Neuronal stem cell (in vitro differentiated cells): Measurements from ENCODE around the gene CRTC2.

Experiments used
- DNase-seq: peaks from one replicate; pipeline ENCODE4 v3.0.0-alpha.2; 2013; ENCODE audit warnings: low spot score
- H2AFZ ChIP-seq: one replicate; pipeline ENCODE4 v1.6.1; 2013; ENCODE audit warnings: mild to moderate bottlenecking, low read length, inconsistent platforms
- H2AK5ac ChIP-seq: 2 replicates; pipeline ENCODE4 v1.6.1; 2013; ENCODE audit warnings: low read depth, mild to moderate bottlenecking, inconsistent platforms, low read length, moderate library complexity, mixed read lengths
- H2BK120ac ChIP-seq: 2 replicates; pipeline ENCODE4 v1.6.1; 2013; ENCODE audit warnings: low read depth, mild to moderate bottlenecking, inconsistent platforms, low read length, moderate library complexity, mixed read lengths
- H2BK12ac ChIP-seq: one replicate; pipeline ENCODE4 v1.6.1; 2013; ENCODE audit warnings: low read length, inconsistent platforms
- H2BK15ac ChIP-seq: 2 replicates; pipeline ENCODE4 v1.6.1; 2013; ENCODE audit warnings: mild to moderate bottlenecking, low read length, inconsistent platforms, mixed read lengths
- H2BK5ac ChIP-seq: one replicate; pipeline ENCODE4 v1.6.1; 2013; ENCODE audit warnings: inconsistent platforms, mild to moderate bottlenecking, low read length, moderate library complexity
- H3K14ac ChIP-seq: one replicate; pipeline ENCODE4 v1.6.1; 2013; ENCODE audit warnings: low read length, inconsistent platforms
- H3K18ac ChIP-seq: 2 replicates; pipeline ENCODE4 v1.6.1; 2013; ENCODE audit warnings: low read length, inconsistent platforms
- H3K23ac ChIP-seq: 2 replicates; pipeline ENCODE4 v1.6.1; 2013; ENCODE audit warnings: low read depth, mild to moderate bottlenecking, mixed read lengths, low read length, inconsistent platforms; ENCODE audit not compliant: poor library complexity
- H3K27ac ChIP-seq: replicated peaks from 3 replicates; pipeline ENCODE4 v1.5.1; 2013; ENCODE audit warnings: low read length, inconsistent platforms
- H3K27me3 ChIP-seq, 3 experiments: 2 replicates each; pipeline ENCODE4 v1.6.1; 2013; ENCODE audit warnings: low read length in 3 of 3, mild to moderate bottlenecking in 2 of 3, inconsistent platforms in 1 of 3, low read depth in 1 of 3, mixed read lengths in 1 of 3, moderate library complexity in 1 of 3; ENCODE audit not compliant: control insufficient read depth in 3 of 3, insufficient read depth in 3 of 3
- H3K36me3 ChIP-seq, 2 donors: replicated peaks in 1 of 2; 2 replicates each; pipeline ENCODE4 v1.6.1; 2013; ENCODE audit warnings: low read length in 2 of 2; ENCODE audit not compliant: control insufficient read depth in 2 of 2, insufficient read depth in 2 of 2
- H3K4ac ChIP-seq: 2 replicates; pipeline ENCODE4 v1.6.1; 2013; ENCODE audit warnings: inconsistent platforms, mild to moderate bottlenecking, low read length, moderate library complexity
- H3K4me1 ChIP-seq, 2 donors: 1 replicate in 1 of 2; 2 replicates in 1 of 2; pipeline ENCODE4 v1.6.1; 2013; ENCODE audit warnings: low read length in 2 of 2, low read depth in 1 of 2; ENCODE audit not compliant: control insufficient read depth in 2 of 2, insufficient read depth in 1 of 2
- H3K4me2 ChIP-seq: one replicate; pipeline ENCODE4 v1.6.1; 2013; ENCODE audit warnings: mild to moderate bottlenecking, low read length, inconsistent platforms; ENCODE audit not compliant: insufficient read depth, poor library complexity, severe bottlenecking
- H3K4me3 ChIP-seq, 2 donors: 2 replicates each; pipeline ENCODE4 v1.5.1; 2013; ENCODE audit warnings: low read length in 2 of 2, mild to moderate bottlenecking in 2 of 2, inconsistent platforms in 1 of 2, moderate library complexity in 1 of 2
- H3K79me1 ChIP-seq: one replicate; pipeline ENCODE4 v1.6.1; 2013; ENCODE audit warnings: low read depth, mild to moderate bottlenecking, inconsistent platforms, low read length, moderate library complexity
- H3K9ac ChIP-seq: one replicate; pipeline ENCODE4 v1.6.1; 2013; ENCODE audit warnings: mild to moderate bottlenecking, low read depth, low read length, inconsistent platforms; ENCODE audit not compliant: poor library complexity
- H3K9me3 ChIP-seq, 2 donors: replicated peaks in 1 of 2; 2 replicates each; pipeline versions ENCODE3 to v1.6.1; 2013; ENCODE audit warnings: low read length in 2 of 2, mild to moderate bottlenecking in 2 of 2, inconsistent platforms in 1 of 2, low read depth in 1 of 2, mixed read lengths in 1 of 2, moderate library complexity in 1 of 2; ENCODE audit not compliant: control insufficient read depth in 2 of 2, insufficient read depth in 1 of 2
- H4K8ac ChIP-seq: one replicate; pipeline ENCODE4 v1.6.1; 2013; ENCODE audit warnings: low read depth, mild to moderate bottlenecking, inconsistent platforms, low read length, moderate library complexity
- H4K91ac ChIP-seq: one replicate; pipeline ENCODE4 v1.6.1; 2013; ENCODE audit warnings: low read length, low read depth, mild to moderate bottlenecking, inconsistent platforms; ENCODE audit not compliant: poor library complexity
- WGBS, 2 donors: extraction: QIAGEN DNeasy Blood & Tissue Kit; methylation state at CpG; one replicate each; pipeline ENCODE4 v1.1.7; 2013; ENCODE audit warnings: missing lambda C conversion rate in 2 of 2, mixed read lengths in 1 of 2; ENCODE audit not compliant: insufficient read length in 2 of 2, insufficient replicate concordance in 1 of 2; ENCODE audit errors: extremely low coverage in 2 of 2; 5-methylcytosine and 5-hydroxymethylcytosine counted together

CRTC2 gene

GRCh38 chr1:153945131-153945794, 13.1 kb downstream of the CRTC2 start:
- Histone ChIP-seq H3K36me3 (peaks cover 12 to 77% of the 10 kb centered on the region in 2 donors), H3K9ac (no peak overlapping the region), H2AK5ac (peak overlapping the region; percentile 64), H4K8ac (no peak overlapping the region), H3K4me3 (peak overlapping the region; percentile 89 to 94), H3K23ac (no peak overlapping the region), H2AFZ (peak overlapping the region; percentile 89), H4K91ac (no peak overlapping the region), H3K4me2 (peak overlapping the region; percentile 99), H3K79me1 (peaks cover 4% of the 10 kb centered on the region), H3K27me3 (peaks cover 0 to 3% (median 0%) of the 10 kb centered on the region in 3 experiments), H2BK120ac (no peak overlapping the region), H3K9me3 (no peaks in the 10 kb centered on the region), H2BK15ac (no peak overlapping the region), H3K18ac (peak overlapping the region; percentile 88), H2BK5ac (no peak overlapping the region), H2BK12ac (no peak overlapping the region), H3K27ac (no peak overlapping the region), H3K14ac (no peak overlapping the region), H3K4me1 (peaks cover 7 to 13% of the 10 kb centered on the region in 2 donors), H3K4ac (no peak overlapping the region)
- DNase-seq: no peak
- WGBS, 2 donors: no CpG with 5 or more reads among the region's 12 CpGs

GRCh38 chr1:153944827-153945117, 13.6 kb downstream of the CRTC2 start:
- Histone ChIP-seq H3K4me1 (peaks cover 7 to 13% of the 10 kb centered on the region in 2 donors), H3K79me1 (peaks cover 4% of the 10 kb centered on the region), H2AK5ac (no peak overlapping the region), H2BK120ac (no peak overlapping the region), H3K36me3 (peaks cover 10 to 77% of the 10 kb centered on the region in 2 donors), H3K4me2 (no peak overlapping the region), H3K27me3 (peaks cover 0 to 3% (median 0%) of the 10 kb centered on the region in 3 experiments), H3K4me3 (peak overlapping the region in 1 of 2 donors; percentile 89), H3K4ac (no peak overlapping the region), H4K8ac (no peak overlapping the region), H3K18ac (no peak overlapping the region), H2BK15ac (no peak overlapping the region), H3K23ac (no peak overlapping the region), H3K9ac (no peak overlapping the region), H3K14ac (no peak overlapping the region), H4K91ac (no peak overlapping the region), H3K9me3 (no peaks in the 10 kb centered on the region), H3K27ac (no peak overlapping the region), H2BK5ac (no peak overlapping the region), H2BK12ac (no peak overlapping the region), H2AFZ (no peak overlapping the region)
- no peak for DNase-seq
- WGBS, 2 donors: no CpG with 5 or more reads among the region's 3 CpGs

DNA sequence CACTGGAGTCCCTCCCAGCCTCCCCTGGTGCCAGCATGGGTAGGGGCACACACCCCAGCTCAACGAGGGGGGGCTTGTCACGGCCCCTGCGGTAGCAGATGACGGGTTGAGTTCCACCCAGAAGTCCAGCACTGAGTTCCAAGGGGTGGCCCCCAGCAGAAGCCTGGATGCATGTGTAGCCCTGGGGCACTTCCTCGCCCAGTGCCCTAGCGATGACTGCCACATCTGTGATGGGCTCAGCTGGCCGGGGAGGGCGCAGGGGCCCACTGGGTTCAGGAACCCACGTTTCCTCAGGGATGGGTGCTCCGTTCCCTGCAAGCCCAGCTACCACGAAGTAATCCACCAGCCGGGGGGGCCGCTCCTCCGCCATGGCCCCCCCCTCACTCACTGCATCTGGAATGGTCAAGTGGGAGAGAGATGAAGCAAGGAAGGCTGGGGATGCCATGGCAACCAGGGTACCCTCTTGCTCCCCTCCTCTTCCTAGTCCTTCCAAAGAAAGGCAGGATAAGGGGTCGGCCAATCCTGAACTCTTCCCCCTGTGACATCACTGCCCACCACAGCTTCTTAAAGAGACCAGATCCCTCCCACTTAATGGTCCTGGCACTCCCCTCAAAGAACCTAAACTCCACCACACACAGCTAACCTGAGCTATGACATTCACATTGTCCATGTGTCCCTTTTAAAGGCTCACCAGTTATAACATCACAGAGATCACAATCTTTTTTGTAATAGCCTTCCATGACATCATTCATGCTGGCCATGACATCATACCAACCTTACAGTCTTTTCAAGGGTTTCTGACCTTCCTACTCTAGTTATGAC, 14.2 kb downstream of the CRTC2 start:
- H3K9ac ChIP-seq: peak overlapping the region; percentile 52
- no peak overlapping the region for H2BK15ac ChIP-seq
- H3K18ac ChIP-seq: no peak overlapping the region
- H2AK5ac ChIP-seq: no peak overlapping the region
- DNase-seq: no peak
- no peak overlapping the region for H2BK120ac ChIP-seq
- H2BK5ac ChIP-seq: no peak overlapping the region
- WGBS, 2 donors: no CpG with 5 or more reads among the region's 15 CpGs
- peaks cover 7 to 13% of the 10 kb centered on the region in 2 donors for H3K4me1 ChIP-seq
- peaks cover 10 to 78% of the 10 kb centered on the region in 2 donors for H3K36me3 ChIP-seq
- H2BK12ac ChIP-seq: no peak overlapping the region
- H4K91ac ChIP-seq: no peak overlapping the region
- no peak overlapping the region for H4K8ac ChIP-seq
- no peak overlapping the region for H2AFZ ChIP-seq
- H3K23ac ChIP-seq: no peak overlapping the region
- H3K4me3 ChIP-seq: peak overlapping the region; percentile 13 to 89
- H3K9me3 ChIP-seq: no peaks in the 10 kb centered on the region
- no peak overlapping the region for H3K27ac ChIP-seq
- no peak overlapping the region for H3K4ac ChIP-seq
- H3K79me1 ChIP-seq: peaks cover 4% of the 10 kb centered on the region
- H3K27me3 ChIP-seq: peaks cover 0 to 3% (median 0%) of the 10 kb centered on the region in 3 experiments
- no peak overlapping the region for H3K4me2 ChIP-seq
- H3K14ac ChIP-seq: no peak overlapping the region
